Activated T-cell treated with anti-CD3 and anti-CD28 coated beads, Interleukin-2, amount 50 U/mL, for 72 hours (primary cell): Measurements from ENCODE around the gene LSS. TPM values are rescaled to one million over a fixed set of nuclear protein-coding genes. Genes with fewer than 3 reads are reported as not detected.
A peak's percentile ranks its signal among the peaks of the same experiment; 100 is the strongest.
"Not testable (repeated sequence)": the region's sequence is repeated elsewhere in the genome, so short reads cannot be mapped to it uniquely, and the experiment has no call there.

Experiments used
- ATAC-seq, 2 donors: fragments of 150-1000 bp; cut with Tn5 transposase; replicated peaks in 1 of 2; 2 replicates each; pipeline ENCODE4 v1.10.0; 2021; ENCODE audit warnings: moderate library complexity in 2 of 2, mild to moderate bottlenecking in 1 of 2
- DNase-seq, 2 donors: peaks; one replicate each; pipeline ENCODE4 v3.0.0; 2021 to 2022; ENCODE audit warnings: mixed read lengths in 1 of 2
- H3K27ac Mint-ChIP-seq: one replicate; pipeline ENCODE4 v1.8.0; 2022; ENCODE audit warnings: mild to moderate bottlenecking, moderate library complexity, mixed read lengths
- H3K27me3 Mint-ChIP-seq: one replicate; pipeline ENCODE4 v1.8.0; 2022; ENCODE audit warnings: low read depth, mixed read lengths
- H3K36me3 Mint-ChIP-seq, 2 donors: one replicate each; pipeline ENCODE4 v1.8.0; 2022; ENCODE audit warnings: mixed read lengths in 2 of 2, mild to moderate bottlenecking in 1 of 2; ENCODE audit not compliant: insufficient read depth in 2 of 2
- H3K4me1 Mint-ChIP-seq: one replicate; pipeline ENCODE4 v1.8.0; 2022; ENCODE audit warnings: low read depth, mixed read lengths
- H3K4me3 Mint-ChIP-seq, 2 donors: one replicate each; pipeline ENCODE4 v1.8.0; 2022; ENCODE audit warnings: mild to moderate bottlenecking in 2 of 2, mixed read lengths in 2 of 2, moderate library complexity in 2 of 2
- H3K9me3 Mint-ChIP-seq, 2 donors: one replicate each; pipeline ENCODE4 v1.8.0; 2022; ENCODE audit warnings: mixed read lengths in 2 of 2
- total RNA-seq, 2 donors: library from RNA; stranded (reverse); gene quantifications; one replicate each; pipeline ENCODE4 v1.2.3, GENCODE V29; 2022

LSS gene
- total RNA-seq, 2 donors from 2014 or later, result 18.9 to 22.4 TPM

GRCh38 chr21:46182548-46183336, 45.8 kb downstream of the LSS start:
- peaks cover 11% of the 10 kb centered on the region for H3K27me3 Mint-ChIP-seq
- DNase-seq (no peak), ATAC-seq (no peak)
- peak overlapping the region; percentile 29 to 49 for H3K4me3 Mint-ChIP-seq
- peaks cover 0 to under 1% of the 10 kb centered on the region in 2 donors for H3K36me3 Mint-ChIP-seq
- H3K27ac Mint-ChIP-seq, result no peak overlapping the region
- H3K4me1 Mint-ChIP-seq, result no peaks in the 10 kb centered on the region
- H3K9me3 Mint-ChIP-seq, result peaks cover under 1% of the 10 kb centered on the region in 2 donors

GRCh38 chr21:46181953-46182547, 46.5 kb downstream of the LSS start:
- H3K27ac Mint-ChIP-seq, result no peak overlapping the region
- peaks cover 1% of the 10 kb centered on the region in 2 donors for H3K9me3 Mint-ChIP-seq
- ATAC-seq (no peak), DNase-seq (no peak)
- peaks cover 11% of the 10 kb centered on the region for H3K27me3 Mint-ChIP-seq
- no peak overlapping the region for H3K4me3 Mint-ChIP-seq
- peaks cover 0 to 1% of the 10 kb centered on the region in 2 donors for H3K36me3 Mint-ChIP-seq
- H3K4me1 Mint-ChIP-seq, result no peaks in the 10 kb centered on the region

DNA sequence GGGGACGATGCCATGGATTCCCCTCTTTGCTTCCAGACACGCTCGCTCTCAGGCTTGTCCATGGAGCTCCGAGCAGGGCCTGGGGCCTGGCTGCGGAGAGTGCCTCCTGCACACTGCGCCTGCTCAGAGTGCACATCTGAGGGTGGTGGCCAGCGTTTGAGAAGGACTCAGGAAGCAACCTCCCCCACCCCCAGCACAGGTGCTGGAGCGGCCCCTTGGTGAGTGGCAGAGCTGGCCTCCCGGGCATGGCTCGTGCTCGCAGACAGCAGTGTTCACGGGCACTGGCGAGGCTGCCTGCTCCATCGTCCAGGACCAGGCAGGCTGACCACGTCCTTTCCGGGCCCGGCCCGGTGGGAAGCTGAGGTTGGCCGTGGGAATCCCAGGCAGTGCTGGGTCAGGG, 47.1 kb downstream of the LSS start:
- H3K36me3 Mint-ChIP-seq, result peaks cover 0 to 1% of the 10 kb centered on the region in 2 donors
- DNase-seq, result no peak
- H3K4me1 Mint-ChIP-seq, result no peaks in the 10 kb centered on the region
- no peak overlapping the region for H3K27ac Mint-ChIP-seq
- peaks cover 11% of the 10 kb centered on the region for H3K27me3 Mint-ChIP-seq
- no peak for ATAC-seq
- peaks cover 1% of the 10 kb centered on the region in 2 donors for H3K9me3 Mint-ChIP-seq
- H3K4me3 Mint-ChIP-seq, result no peak overlapping the region

DNA sequence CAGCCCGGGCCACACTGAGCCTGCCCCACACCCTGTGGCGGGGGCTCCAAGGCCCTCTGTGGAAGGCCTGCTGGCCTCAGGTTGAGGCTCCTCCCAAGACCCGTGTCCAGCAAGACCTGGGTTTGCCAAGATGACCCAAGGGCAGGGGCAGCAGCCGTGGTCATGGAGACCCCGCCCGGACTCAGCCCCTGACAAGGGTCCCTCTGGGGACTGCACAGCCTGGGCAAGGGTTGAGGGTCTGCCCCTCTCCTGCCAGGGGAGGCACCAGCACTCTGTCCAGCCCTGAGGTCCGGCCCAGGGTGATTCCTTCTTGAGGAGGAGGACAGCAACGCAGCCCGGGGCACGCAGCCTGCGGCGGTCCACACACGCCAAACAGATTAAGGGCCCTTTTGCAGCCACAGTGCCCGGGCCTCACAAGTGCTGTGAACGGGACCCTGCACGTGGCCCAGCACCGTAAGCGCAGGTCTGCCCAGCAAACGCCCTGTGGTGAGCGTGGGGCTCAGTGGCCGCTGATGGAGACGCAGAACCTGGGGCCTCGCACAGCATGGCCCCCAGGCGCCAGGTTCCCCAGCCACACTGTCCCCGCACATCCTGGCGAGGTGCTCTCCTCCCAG, 47.7 kb downstream of the LSS start:
- Mint-ChIP-seq H3K4me1 (no peaks in the 10 kb centered on the region), H3K4me3 (no peak overlapping the region), H3K27me3 (peaks cover 16% of the 10 kb centered on the region), H3K27ac (no peak overlapping the region), H3K36me3 (peaks cover 0 to 7% of the 10 kb centered on the region in 2 donors), H3K9me3 (peaks cover 4 to 6% of the 10 kb centered on the region in 2 donors)
- DNase-seq (no peak), ATAC-seq (no peak)

GRCh38 chr21:46180079-46180722, 48.4 kb downstream of the LSS start:
- H3K9me3 Mint-ChIP-seq, result peaks cover 4 to 6% of the 10 kb centered on the region in 2 donors
- H3K27ac Mint-ChIP-seq, result no peak overlapping the region
- no peaks in the 10 kb centered on the region for H3K4me1 Mint-ChIP-seq
- DNase-seq (no peak), ATAC-seq (no peak)
- peaks cover 18% of the 10 kb centered on the region for H3K27me3 Mint-ChIP-seq
- H3K36me3 Mint-ChIP-seq, result peaks cover 0 to 9% of the 10 kb centered on the region in 2 donors
- H3K4me3 Mint-ChIP-seq, result no peak overlapping the region

DNA sequence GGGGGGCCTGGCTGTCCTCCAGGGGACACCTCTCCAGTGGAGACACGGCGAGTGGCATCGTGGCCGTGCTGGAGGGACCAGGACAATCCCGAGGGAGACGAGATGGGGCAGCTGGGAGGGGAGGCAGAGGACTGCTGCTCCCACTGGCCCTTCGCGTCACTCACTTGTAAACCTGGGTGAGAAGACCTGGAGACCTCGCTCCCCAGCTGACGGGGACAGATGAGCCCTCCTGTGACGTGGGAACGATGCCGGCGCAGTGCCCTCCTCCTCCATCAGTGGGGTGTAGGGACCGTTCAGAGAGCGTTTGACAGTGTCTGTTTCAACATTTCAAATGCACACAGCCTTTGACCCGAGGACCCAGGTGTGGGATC, 48.9 kb downstream of the LSS start:
- Mint-ChIP-seq H3K27me3 (peaks cover 18% of the 10 kb centered on the region), H3K9me3 (peaks cover 7 to 10% of the 10 kb centered on the region in 2 donors), H3K4me3 (no peak overlapping the region), H3K27ac (no peak overlapping the region), H3K4me1 (no peaks in the 10 kb centered on the region), H3K36me3 (peaks cover 4 to 12% of the 10 kb centered on the region in 2 donors)
- ATAC-seq (no peak), DNase-seq (no peak)

DNA sequence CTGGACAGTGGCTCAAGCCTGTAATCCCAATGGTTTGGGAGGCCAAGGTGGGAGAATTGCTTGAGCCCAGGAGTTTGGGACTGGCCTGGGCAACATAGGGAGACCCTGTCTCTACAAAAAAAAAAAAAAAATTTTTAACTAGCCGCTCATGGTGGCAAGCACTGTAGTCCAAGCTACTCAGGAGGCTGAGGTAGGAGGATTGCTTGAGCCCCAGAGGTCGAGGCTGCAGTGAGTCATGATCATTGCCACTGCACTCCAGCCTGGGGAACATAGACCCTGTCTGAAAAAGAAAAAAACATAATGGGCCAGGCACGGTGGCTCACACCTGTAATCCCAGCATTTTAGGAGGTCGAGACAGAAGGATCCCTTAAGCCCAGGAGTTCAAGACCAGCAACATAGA, 49.6 kb downstream of the LSS start:
- ATAC-seq (no peak), DNase-seq (no peak)
- peaks cover 25% of the 10 kb centered on the region for H3K27me3 Mint-ChIP-seq
- no peak overlapping the region for H3K4me3 Mint-ChIP-seq
- H3K27ac Mint-ChIP-seq, result no peak overlapping the region
- peaks cover 9 to 14% of the 10 kb centered on the region in 2 donors for H3K9me3 Mint-ChIP-seq
- peaks cover 6 to 14% of the 10 kb centered on the region in 2 donors for H3K36me3 Mint-ChIP-seq
- H3K4me1 Mint-ChIP-seq, result no peaks in the 10 kb centered on the region

DNA sequence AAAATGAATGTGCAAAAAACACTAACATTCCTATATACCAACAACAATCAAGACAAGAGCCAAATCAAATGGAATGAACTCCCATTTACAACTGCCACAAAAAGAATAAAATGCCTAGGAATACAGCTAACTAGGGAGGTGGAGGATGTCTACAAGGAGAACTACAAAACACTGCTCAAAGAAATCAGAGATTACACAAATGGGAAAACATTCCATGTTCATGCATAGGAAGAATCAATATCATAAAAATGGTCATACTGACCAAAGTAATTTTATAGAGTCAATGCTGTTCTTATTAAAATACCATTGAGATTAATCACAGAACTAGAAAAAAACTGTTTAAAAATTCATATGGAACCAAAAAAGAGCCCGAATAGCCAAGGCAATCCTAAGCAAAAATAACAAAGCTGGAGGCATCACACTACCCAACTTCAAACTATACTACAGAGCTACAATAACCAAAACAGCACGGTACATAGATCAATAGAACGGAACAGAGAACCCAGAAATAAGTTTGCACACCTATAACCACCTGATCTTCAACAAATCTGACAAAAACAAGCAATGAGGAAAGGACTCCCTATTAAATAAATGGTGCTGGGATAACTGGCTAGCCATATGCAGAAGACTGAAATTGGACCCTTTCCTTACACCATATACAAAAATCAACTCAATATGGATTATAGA, 52.0 kb downstream of the LSS start:
- ATAC-seq, DNase-seq, H3K4me3 Mint-ChIP-seq, H3K27ac Mint-ChIP-seq, H3K4me1 Mint-ChIP-seq: not testable (repeated sequence)
- Mint-ChIP-seq H3K9me3 (peaks cover 9 to 14% of the 10 kb centered on the region in 2 donors), H3K27me3 (peaks cover 25% of the 10 kb centered on the region), H3K36me3 (peaks cover 6 to 14% of the 10 kb centered on the region in 2 donors)

DNA sequence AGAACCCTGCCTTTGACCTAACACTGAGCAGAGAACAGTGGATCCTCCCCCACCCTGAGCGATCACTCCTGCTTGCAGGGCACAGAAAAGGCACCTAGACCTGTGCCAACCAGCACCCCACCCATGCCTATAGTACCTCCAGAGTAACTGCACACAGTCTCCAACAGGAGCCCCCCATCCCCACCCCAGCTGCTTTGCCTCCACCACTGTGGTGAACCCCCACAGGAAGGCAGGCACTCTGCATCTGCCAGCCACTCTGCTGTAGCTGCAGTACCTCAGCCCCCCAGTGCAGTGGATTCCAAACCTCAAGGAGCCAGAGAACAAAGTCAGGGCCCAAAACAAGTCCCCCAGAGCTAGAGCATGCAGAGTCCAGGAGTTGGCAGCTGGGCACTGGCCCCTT, 55.0 kb downstream of the LSS start:
- Mint-ChIP-seq H3K9me3 (peaks cover 9 to 14% of the 10 kb centered on the region in 2 donors), H3K36me3 (peaks cover 6 to 14% of the 10 kb centered on the region in 2 donors), H3K27ac (no peak overlapping the region), H3K4me1 (no peaks in the 10 kb centered on the region), H3K27me3 (peaks cover 25% of the 10 kb centered on the region), H3K4me3 (no peak overlapping the region)
- DNase-seq (no peak), ATAC-seq (no peak)

DNA sequence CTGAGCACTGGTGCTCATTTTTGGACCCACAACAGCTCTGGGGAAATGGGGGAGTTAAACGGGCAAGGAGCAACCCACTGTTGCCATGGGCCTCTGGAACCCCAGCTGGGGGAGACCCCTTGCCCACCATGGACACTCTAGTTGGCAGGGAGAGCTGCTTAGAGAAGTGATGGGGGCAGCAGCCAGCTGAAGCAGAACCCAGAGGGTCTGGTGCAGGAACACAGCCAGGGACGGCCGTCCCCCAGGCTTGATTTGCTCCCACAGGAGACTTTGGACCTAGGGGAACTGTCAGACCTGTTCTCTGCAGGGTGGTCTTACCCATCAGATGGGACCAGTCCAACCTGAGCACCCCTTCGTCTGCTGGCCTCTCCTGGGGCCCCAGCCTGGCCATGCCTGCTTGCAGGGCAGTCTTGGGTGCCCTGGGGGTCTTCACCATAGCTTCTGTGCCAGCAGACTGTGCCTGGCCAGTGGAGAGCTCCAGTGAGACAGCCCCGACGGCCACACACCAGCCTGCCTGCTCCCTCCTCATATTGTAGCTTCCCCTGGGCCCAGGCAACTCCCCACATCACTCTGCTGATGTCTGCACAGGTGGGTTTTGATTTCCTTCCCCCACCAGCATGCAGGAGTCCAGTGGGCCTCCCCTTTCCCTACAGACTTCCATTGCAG, 55.6 kb downstream of the LSS start:
- ATAC-seq, result no peak
- Mint-ChIP-seq H3K4me3 (no peak overlapping the region), H3K36me3 (peaks cover 6 to 14% of the 10 kb centered on the region in 2 donors), H3K27me3 (peaks cover 25% of the 10 kb centered on the region), H3K27ac (no peak overlapping the region), H3K9me3 (peaks cover 9 to 14% of the 10 kb centered on the region in 2 donors), H3K4me1 (no peaks in the 10 kb centered on the region)
- no peak for DNase-seq

DNA sequence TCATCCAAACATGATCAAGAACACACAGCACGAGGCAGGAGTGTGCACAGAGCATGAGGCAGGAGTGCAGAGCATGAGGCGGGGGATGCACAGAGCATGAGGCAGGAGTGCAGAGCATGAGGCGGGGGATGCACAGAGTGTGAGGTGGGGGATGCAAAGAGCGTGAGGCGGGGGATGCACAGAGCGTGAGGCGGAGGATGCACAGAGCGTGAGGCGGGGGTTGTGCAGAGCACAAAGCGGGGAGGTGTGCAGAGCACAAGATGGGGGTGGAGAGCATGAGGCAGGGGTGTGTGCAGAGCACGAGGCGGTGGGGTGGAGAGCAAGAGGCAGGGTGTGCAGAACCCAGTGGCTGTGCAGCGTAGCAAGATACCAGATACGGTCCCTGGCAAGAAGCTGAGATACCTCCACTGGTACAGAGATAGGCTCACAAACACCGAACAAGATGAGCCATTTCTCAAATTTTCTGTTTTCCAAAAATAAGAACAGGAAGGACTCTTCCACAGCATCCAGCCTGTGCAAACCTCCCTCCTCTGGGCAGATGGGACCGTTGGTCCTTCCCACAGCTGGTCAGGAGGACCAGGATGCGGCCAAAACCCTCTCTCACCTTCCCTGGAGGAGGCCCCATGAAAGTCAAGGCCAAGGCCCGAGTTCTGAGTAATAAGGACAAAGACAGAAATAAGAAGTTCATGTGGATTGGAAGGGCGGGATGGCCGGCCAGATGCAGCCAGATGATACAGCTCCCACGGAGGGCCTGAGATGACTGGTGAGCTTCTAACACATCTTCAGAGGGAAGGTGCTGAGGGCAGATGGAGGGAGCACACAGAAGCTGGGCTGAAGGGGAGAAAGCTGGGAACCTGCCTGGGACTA, 56.3 kb downstream of the LSS start:
- DNase-seq, result no peak
- Mint-ChIP-seq H3K27me3 (peaks cover 25% of the 10 kb centered on the region), H3K27ac (no peak overlapping the region), H3K4me3 (no peak overlapping the region), H3K36me3 (peaks cover 6 to 13% of the 10 kb centered on the region in 2 donors), H3K9me3 (peaks cover 8 to 12% of the 10 kb centered on the region in 2 donors), H3K4me1 (no peaks in the 10 kb centered on the region)
- ATAC-seq, result no peak
